Mucosa of descending colon (tissue), 3 donors: ENCODE measurements around the gene HOXA4. TPM values are rescaled to one million over a fixed set of nuclear protein-coding genes. Genes with fewer than 3 reads are reported as not detected.

ENCODE experiments used
- ATAC-seq: fragments of 200-7000 bp; cut with Tn5 transposase; one replicate; pipeline ENCODE4 v1.9.1; 2020; ENCODE audit warnings: mild to moderate bottlenecking, moderate library complexity
- DNase-seq, 3 donors: peaks; one replicate each; pipeline ENCODE4 v3.0.0-alpha.2; 2020
- H3K36me3 ChIP-seq: fragments of 200-600 bp; one replicate; pipeline ENCODE4 v1.8.0; 2021; ENCODE audit warnings: low read depth, mild to moderate bottlenecking
- H3K4me1 ChIP-seq: fragments of 200-600 bp; one replicate; pipeline ENCODE4 v1.8.0; 2021; ENCODE audit warnings: low read depth, mild to moderate bottlenecking
- H3K4me3 ChIP-seq: fragments of 200-600 bp; one replicate; pipeline ENCODE4 v1.8.0; 2021; ENCODE audit warnings: mild to moderate bottlenecking
- H3K9me3 ChIP-seq: fragments of 200-600 bp; one replicate; pipeline ENCODE4 v1.8.0; 2021; ENCODE audit warnings: mild to moderate bottlenecking
- intact Hi-C, 2 donors: fragments of 100-400 bp; cut with DNase I in 1 of 2; cut with micrococcal nuclease in 1 of 2; formaldehyde crosslinking; loops; one replicate each; pipeline versions ENCODE4 v1.11.0 to v1.11.1; 2022; cut with DNase I, micrococcal nuclease
- total RNA-seq, 3 donors: library from RNA; stranded (reverse); fragmentation: NEBNext Ultra II Directional in 2 of 3; extraction: Animal tissue kit (Norgen Biotek cat#: 25700) in 2 of 3; gene quantifications; one replicate each; pipeline versions ENCODE4 v1.2.1 to v1.2.4, GENCODE V29; 2021 to 2023
- TF ChIP-seq, protein P1 (sequence below): fragments of 200-600 bp; IDR thresholded peaks from one replicate; pipeline ENCODE4 v1.8.0; 2022; ENCODE audit warnings: antibody characterized with exemption, mild to moderate bottlenecking
- donor health status: DM: no; HTN: no; CAD: no; lungs with moderate emphysema.
- donor health status: DM: no; HTN: no; CAD: no.
- donor health status: DM: no; HTN: yes; CAD: no.

The HOXA4 gene
- total RNA-seq, 3 donors from 2014 or later, result 5.9 to 9.5 (median 8.3) TPM

DNA sequence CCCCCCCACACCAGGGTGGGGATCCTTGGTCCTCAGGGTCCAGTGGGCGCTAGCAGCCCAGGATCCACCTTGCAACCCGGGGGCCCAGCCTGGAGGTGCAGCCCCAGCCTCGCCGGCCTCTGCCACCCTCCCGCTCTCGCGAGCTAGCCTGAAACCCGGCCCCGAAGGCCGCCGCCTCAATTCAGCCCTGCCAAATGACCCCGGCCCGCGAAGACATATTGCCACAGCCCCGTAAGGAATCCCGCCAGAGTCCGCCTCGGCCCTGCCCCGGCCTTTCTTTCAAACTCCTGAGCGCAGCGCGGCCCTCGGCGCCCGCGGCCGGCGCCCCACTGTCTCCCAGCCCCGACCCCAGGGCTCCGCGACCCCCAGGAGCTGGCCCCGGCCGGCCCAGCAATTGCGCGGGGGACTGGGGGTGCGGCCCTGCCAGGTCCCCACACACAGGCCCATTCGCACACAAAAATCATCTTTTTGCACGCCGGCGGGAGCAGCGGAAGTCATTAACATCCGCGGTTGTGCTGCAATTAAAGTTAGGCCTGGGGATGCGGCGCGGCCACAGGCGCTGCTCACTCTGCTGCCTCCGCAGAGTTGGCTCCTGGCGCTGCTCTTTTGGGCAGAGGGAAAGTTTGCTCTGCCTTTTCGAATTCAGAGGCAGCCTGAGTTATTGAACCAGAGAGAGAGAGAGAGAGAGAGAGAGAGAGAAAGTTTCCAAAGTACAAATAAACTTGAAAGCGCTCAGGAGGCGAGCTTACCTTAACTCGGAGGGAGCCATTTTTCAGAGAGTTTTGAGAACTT lies 9.0 kb upstream of the HOXA4 start:
- TF ChIP-seq, protein P1, sequence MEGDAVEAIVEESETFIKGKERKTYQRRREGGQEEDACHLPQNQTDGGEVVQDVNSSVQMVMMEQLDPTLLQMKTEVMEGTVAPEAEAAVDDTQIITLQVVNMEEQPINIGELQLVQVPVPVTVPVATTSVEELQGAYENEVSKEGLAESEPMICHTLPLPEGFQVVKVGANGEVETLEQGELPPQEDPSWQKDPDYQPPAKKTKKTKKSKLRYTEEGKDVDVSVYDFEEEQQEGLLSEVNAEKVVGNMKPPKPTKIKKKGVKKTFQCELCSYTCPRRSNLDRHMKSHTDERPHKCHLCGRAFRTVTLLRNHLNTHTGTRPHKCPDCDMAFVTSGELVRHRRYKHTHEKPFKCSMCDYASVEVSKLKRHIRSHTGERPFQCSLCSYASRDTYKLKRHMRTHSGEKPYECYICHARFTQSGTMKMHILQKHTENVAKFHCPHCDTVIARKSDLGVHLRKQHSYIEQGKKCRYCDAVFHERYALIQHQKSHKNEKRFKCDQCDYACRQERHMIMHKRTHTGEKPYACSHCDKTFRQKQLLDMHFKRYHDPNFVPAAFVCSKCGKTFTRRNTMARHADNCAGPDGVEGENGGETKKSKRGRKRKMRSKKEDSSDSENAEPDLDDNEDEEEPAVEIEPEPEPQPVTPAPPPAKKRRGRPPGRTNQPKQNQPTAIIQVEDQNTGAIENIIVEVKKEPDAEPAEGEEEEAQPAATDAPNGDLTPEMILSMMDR, result no peak
- intact Hi-C loops, result loop anchor here in 1 of 2 donors (5.0 kb wide), 1 partner anchor 282 kb away; no protein-coding TSS in a partner anchor
- peak; percentile 2 for ATAC-seq
- peak; percentile 39 to 75 (median 73) for DNase-seq
- H3K4me1 ChIP-seq, result peaks cover 41% of the 10 kb centered on the region
- no peaks in the 10 kb centered on the region for H3K9me3 ChIP-seq
- no peaks in the 10 kb centered on the region for H3K36me3 ChIP-seq
- peak overlapping the region; percentile 36 for H3K4me3 ChIP-seq

DNA sequence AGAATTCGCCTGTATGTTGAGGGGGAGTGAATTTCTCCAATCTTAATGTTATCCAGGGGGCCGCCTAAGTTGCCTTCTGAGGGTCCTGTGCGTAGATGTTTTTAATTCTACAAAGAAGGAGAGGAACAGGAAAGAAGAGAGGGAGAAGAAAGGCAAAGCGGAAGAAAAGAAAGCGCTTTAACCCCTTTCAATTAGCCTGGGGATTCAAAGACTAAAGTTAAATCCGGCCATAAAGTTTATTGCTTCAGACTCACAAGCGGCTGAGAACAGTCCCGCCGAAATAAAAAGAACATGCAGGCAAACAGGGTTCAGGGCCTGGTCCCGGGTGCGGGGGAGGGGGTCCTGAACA lies 8.4 kb upstream of the HOXA4 start:
- peak overlapping the region; percentile 36 for H3K4me3 ChIP-seq
- peaks cover 46% of the 10 kb centered on the region for H3K4me1 ChIP-seq
- TF ChIP-seq, protein P1, result no peak
- ATAC-seq, result peak; percentile 8
- no peak for DNase-seq
- H3K36me3 ChIP-seq, result no peaks in the 10 kb centered on the region
- no peaks in the 10 kb centered on the region for H3K9me3 ChIP-seq
- intact Hi-C loops, result no loop called here

DNA sequence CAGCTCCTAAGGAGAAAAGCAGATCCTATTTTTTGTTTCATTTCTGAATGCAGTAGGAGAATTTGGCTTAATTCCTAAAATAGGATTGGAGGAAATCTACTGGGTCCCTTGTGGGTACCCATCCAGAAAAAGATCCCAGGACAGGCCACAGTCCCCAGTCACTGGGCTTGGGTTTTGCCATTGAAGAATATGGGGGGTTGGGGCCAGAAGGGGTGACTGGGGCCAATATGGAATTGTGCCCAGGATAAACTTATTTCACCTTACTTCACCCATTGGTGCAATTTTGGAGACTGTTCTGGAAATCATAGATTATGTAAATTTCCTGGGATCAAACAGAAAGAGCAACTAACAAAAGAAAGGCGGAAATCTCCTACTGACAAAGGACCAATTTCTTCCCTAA lies 7.9 kb upstream of the HOXA4 start:
- intact Hi-C loops, result no loop called here
- Histone ChIP-seq H3K9me3 (no peaks in the 10 kb centered on the region), H3K4me3 (no peak overlapping the region), H3K36me3 (no peaks in the 10 kb centered on the region), H3K4me1 (peaks cover 47% of the 10 kb centered on the region)
- ATAC-seq (no peak), DNase-seq (peak in 1 of 3 donors; percentile 16)
- TF ChIP-seq, protein P1, result no peak

DNA sequence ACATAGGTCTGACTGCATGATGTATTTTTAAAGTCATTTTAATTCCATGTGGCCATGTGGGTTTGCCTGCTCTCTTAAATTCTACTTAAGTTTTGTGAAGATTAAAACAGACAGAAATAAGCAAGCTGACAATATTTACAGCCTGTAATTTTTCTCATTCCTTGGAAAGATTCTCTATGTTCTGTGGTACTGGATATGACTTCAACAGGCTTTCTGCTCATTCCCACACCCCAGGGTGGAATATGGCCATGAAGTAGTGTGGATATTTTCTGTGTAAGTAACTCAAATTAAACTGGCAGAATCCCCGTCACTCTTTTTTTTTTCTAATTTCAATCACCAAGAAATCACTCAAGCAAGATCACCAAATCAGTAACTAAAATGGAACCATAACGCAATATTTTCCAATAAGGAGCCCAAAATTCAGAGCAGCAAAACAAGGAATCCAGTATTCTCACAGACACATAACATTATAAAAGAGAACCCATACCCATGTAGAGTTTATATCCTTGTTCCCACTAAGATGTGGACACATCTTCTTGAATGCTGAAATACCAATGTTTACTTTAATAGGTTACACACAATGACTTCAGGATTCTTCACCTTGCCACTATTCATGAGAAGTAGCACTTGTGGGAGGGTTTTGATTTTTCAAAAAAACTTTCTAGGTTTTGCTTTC lies 7.2 kb upstream of the HOXA4 start:
- Histone ChIP-seq H3K36me3 (no peaks in the 10 kb centered on the region), H3K9me3 (no peaks in the 10 kb centered on the region), H3K4me1 (peaks cover 51% of the 10 kb centered on the region), H3K4me3 (no peak overlapping the region)
- DNase-seq (peak in 1 of 3 donors; percentile 7), ATAC-seq (no peak)
- intact Hi-C loops, result no loop called here
- TF ChIP-seq, protein P1, result no peak

DNA sequence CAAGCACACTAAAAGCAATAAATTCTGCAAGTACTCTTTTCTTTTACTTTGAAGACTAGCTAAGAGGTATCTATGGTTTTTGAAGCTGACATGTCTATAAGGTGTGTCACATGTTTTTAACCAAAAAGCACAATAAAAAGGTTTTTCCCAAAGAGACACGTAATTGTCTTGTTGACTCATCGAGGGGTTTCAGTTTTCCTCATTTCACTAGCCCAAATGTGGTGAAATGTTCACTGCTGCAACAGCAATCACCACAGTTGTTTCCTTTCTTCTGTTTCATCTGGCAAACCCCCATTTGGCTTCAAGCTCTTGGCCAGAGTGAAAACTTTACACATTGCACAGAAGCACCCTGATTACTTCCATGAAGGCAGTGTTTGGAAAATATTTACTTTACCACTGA lies 3.8 kb upstream of the HOXA4 start:
- TF ChIP-seq, protein P1, result no peak
- Histone ChIP-seq H3K9me3 (no peaks in the 10 kb centered on the region), H3K4me1 (peaks cover 54% of the 10 kb centered on the region), H3K36me3 (no peaks in the 10 kb centered on the region), H3K4me3 (no peak overlapping the region)
- ATAC-seq, result no peak
- DNase-seq, result peak in 1 of 3 donors; percentile 46
- intact Hi-C loops, result no loop called here
